GM12865 (cell line): ENCODE data around the gene GDF7.

ENCODE experiments used
- DNase-seq: peaks from one replicate; pipeline ENCODE4 v3.0.0; 2010; ENCODE audit warnings: low read depth
- H3K4me3 ChIP-seq: 2 replicates; pipeline ENCODE4 v1.5.1; 2011; ENCODE audit warnings: mild to moderate bottlenecking, low read depth, low read length, control low read depth
- TF ChIP-seq, protein P1 (sequence below): IDR thresholded peaks from 2 replicates; pipeline ENCODE4 v1.5.1; 2011; ENCODE audit warnings: low read length, control low read depth, low read depth, inconsistent platforms; ENCODE audit not compliant: insufficient read depth; ENCODE audit errors: missing control alignments

The GDF7 gene

DNA sequence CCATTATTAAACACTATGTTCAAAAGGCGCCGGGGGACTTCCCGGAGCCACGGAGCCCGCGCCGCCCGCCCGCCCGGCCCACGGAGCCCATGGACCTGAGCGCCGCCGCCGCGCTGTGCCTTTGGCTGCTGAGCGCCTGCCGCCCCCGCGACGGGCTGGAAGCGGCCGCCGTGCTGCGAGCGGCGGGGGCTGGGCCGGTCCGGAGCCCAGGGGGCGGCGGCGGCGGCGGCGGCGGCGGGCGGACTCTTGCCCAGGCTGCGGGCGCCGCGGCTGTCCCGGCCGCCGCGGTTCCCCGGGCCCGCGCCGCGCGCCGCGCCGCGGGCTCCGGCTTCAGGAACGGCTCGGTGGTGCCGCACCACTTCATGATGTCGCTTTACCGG lies 197 bp downstream of the GDF7 start:
- no peak overlapping the region; the same call in 1 of the 2 replicates for H3K4me3 ChIP-seq
- TF ChIP-seq, protein P1, sequence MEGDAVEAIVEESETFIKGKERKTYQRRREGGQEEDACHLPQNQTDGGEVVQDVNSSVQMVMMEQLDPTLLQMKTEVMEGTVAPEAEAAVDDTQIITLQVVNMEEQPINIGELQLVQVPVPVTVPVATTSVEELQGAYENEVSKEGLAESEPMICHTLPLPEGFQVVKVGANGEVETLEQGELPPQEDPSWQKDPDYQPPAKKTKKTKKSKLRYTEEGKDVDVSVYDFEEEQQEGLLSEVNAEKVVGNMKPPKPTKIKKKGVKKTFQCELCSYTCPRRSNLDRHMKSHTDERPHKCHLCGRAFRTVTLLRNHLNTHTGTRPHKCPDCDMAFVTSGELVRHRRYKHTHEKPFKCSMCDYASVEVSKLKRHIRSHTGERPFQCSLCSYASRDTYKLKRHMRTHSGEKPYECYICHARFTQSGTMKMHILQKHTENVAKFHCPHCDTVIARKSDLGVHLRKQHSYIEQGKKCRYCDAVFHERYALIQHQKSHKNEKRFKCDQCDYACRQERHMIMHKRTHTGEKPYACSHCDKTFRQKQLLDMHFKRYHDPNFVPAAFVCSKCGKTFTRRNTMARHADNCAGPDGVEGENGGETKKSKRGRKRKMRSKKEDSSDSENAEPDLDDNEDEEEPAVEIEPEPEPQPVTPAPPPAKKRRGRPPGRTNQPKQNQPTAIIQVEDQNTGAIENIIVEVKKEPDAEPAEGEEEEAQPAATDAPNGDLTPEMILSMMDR = no peak
- no peak for DNase-seq

DNA sequence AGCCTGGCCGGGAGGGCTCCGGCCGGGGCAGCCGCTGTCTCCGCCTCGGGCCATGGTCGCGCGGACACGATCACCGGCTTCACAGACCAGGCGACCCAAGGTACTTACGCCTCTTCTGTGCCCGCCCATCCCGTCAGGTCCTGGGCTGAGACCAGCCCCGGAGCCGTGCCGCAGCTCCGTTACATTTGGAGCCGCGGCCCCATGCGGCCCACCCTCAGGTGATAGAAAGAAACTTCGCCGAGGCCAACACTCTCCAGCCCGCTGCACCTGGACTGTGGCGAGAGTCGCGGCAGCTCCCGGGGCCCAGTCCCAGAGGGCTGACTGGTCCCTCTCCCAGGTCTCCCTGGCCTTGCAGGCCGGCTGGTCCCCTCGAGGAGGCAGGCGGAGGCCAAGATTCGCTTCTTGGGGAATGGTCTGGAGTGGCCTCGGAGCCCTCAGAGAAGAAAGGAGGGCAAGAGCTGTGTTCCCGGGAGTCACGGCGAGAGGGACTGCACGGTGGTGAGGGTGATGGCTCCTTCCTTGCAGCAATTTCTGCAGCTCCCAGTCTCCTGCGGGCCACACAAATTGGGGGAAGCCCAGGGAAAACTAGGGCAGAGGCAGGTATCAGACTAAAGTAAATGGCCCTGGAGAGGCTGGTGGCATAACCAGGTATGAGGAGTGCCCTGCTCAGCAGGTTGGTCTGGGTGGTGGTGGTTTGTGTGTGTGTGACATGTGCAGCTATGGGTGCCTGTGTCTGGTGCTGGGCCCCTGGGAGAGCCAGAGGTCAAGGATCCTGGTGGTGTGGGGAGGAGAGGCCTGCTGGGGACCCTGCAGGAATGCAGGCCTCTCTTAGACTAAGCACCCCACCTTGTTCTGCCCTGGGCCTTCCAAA lies 822 bp downstream of the GDF7 start:
- H3K4me3 ChIP-seq = no peak overlapping the region; the same call in 1 of the 2 replicates
- DNase-seq = no peak
- TF ChIP-seq, protein P1 = no peak

DNA sequence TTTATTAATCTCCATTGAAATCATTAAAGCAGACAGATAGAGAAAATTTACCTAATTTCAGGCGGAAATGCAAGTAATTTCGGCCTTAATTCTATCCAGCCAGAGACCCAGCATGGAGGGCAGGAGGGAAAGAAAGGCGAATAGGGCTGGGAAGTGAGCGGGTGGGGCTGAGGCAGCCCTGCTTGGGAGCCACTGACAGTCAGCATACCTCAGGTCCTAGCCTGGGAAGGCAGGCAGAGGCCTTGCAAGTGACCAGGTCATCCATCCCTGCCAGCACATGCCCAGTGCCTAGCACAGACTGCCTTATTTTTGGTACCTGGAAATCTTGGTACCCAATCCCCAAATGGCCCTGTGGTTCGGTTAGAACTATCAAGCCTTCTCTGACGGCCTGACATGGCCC lies 1.5 kb downstream of the GDF7 start:
- no peak for DNase-seq
- TF ChIP-seq, protein P1 = no peak
- H3K4me3 ChIP-seq = no peak overlapping the region

- no peak overlapping the region for H3K4me3 ChIP-seq
- DNase-seq = no peak
- TF ChIP-seq, protein P1 = no peak
Measured at GRCh38 chr2:20668871-20669475, 2.0 kb downstream of the GDF7 start.

- TF ChIP-seq, protein P1 = no peak
- no peak overlapping the region for H3K4me3 ChIP-seq
- no peak for DNase-seq
Measured at GRCh38 chr2:20669562-20670314, 2.8 kb downstream of the GDF7 start.

GRCh38 chr2:20670315-20671035 lies 3.5 kb downstream of the GDF7 start:
- TF ChIP-seq, protein P1 = no peak
- H3K4me3 ChIP-seq = no peak overlapping the region

More at GRCh38 chr2:20670315-20671035, 3.5 kb downstream of the GDF7 start:
- DNase-seq = no peak
